C4-2B (cell line): Measurements from ENCODE around the gene RASAL2.

Experiments
- ZFX ChIP-seq: fragments of 450-650 bp; IDR thresholded peaks from 2 replicates; pipeline ENCODE4 v1.6.1; 2017
- TF ChIP-seq, protein P1 (sequence below): fragments of 450-650 bp; conservative IDR thresholded peaks from 2 replicates; pipeline ENCODE4 v1.5.1; 2017; ENCODE audit warnings: mild to moderate bottlenecking

- TF ChIP-seq, protein P1, sequence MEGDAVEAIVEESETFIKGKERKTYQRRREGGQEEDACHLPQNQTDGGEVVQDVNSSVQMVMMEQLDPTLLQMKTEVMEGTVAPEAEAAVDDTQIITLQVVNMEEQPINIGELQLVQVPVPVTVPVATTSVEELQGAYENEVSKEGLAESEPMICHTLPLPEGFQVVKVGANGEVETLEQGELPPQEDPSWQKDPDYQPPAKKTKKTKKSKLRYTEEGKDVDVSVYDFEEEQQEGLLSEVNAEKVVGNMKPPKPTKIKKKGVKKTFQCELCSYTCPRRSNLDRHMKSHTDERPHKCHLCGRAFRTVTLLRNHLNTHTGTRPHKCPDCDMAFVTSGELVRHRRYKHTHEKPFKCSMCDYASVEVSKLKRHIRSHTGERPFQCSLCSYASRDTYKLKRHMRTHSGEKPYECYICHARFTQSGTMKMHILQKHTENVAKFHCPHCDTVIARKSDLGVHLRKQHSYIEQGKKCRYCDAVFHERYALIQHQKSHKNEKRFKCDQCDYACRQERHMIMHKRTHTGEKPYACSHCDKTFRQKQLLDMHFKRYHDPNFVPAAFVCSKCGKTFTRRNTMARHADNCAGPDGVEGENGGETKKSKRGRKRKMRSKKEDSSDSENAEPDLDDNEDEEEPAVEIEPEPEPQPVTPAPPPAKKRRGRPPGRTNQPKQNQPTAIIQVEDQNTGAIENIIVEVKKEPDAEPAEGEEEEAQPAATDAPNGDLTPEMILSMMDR = peak; percentile 97
- TF ChIP-seq ZFX = no peak
Observed at GRCh38 chr1:178501705-178502329, 407.9 kb downstream of the RASAL2 start.
